Mesothelial cell of epicardium (in vitro differentiated cells): Measurements from ENCODE around the gene LAMA2. TPM values are rescaled to one million over a fixed set of nuclear protein-coding genes. Genes with fewer than 3 reads are reported as not detected.

Experiments used
- DNase-seq, 2 experiments: peaks; one replicate each; pipeline ENCODE4 v3.0.0; 2021; ENCODE audit warnings: low spot score in 2 of 2; ENCODE audit not compliant: unreplicated experiment in 2 of 2
- H3K27ac Mint-ChIP-seq: 2 replicates; pipeline ENCODE4 v1.8.0; 2021; ENCODE audit warnings: mixed read lengths
- H3K27me3 Mint-ChIP-seq: 2 replicates; pipeline ENCODE4 v1.8.0; 2021; ENCODE audit warnings: low read depth, mixed read lengths
- H3K36me3 Mint-ChIP-seq: 2 replicates; pipeline ENCODE4 v1.8.0; 2021; ENCODE audit warnings: mixed read lengths
- H3K4me1 Mint-ChIP-seq: 2 replicates; pipeline ENCODE4 v1.8.0; 2021; ENCODE audit warnings: mixed read lengths
- H3K4me3 Mint-ChIP-seq: 2 replicates; pipeline ENCODE4 v1.8.0; 2021; ENCODE audit warnings: mild to moderate bottlenecking, moderate library complexity, mixed read lengths
- H3K9me3 Mint-ChIP-seq: 2 replicates; pipeline ENCODE4 v1.8.0; 2021; ENCODE audit warnings: mixed read lengths
- CTCF ChIP-seq: fragments of 200-600 bp; sonication (generic); IDR thresholded peaks from one replicate; pipeline ENCODE4 v1.5.0; 2021; ENCODE audit warnings: antibody characterized with exemption; ENCODE audit not compliant: unreplicated experiment
- total RNA-seq: library from RNA; stranded (reverse); gene quantifications from 3 replicates; pipeline ENCODE4 v1.2.1, GENCODE V29; 2021

The LAMA2 gene
- total RNA-seq, 1 donor from 2014 or later, result 63.2 TPM

GRCh38 chr6:129542705-129543104, 659.8 kb downstream of the LAMA2 start:
- no peak overlapping the region for H3K27ac Mint-ChIP-seq
- no peak for DNase-seq
- H3K9me3 Mint-ChIP-seq, result peaks cover 19% of the 10 kb centered on the region
- H3K4me1 Mint-ChIP-seq, result no peaks in the 10 kb centered on the region
- no peak for TF ChIP-seq CTCF
- no peaks in the 10 kb centered on the region for H3K27me3 Mint-ChIP-seq
- no peak overlapping the region for H3K4me3 Mint-ChIP-seq
- H3K36me3 Mint-ChIP-seq, result peaks cover 6% of the 10 kb centered on the region

GRCh38 chr6:129543981-129544380, 661.0 kb downstream of the LAMA2 start:
- DNase-seq, result no peak

GRCh38 chr6:129544892-129545612, 662.1 kb downstream of the LAMA2 start:
- H3K4me1 Mint-ChIP-seq, result no peaks in the 10 kb centered on the region
- H3K36me3 Mint-ChIP-seq, result peaks cover 6% of the 10 kb centered on the region
- no peak for DNase-seq
- H3K27me3 Mint-ChIP-seq, result no peaks in the 10 kb centered on the region
- peaks cover 19% of the 10 kb centered on the region for H3K9me3 Mint-ChIP-seq
- no peak for TF ChIP-seq CTCF
- H3K4me3 Mint-ChIP-seq, result no peak overlapping the region
- no peak overlapping the region for H3K27ac Mint-ChIP-seq

More at GRCh38 chr6:129543981-129544380, 661.0 kb downstream of the LAMA2 start:
- no peak for TF ChIP-seq CTCF
- H3K4me3 Mint-ChIP-seq, result no peak overlapping the region
- no peaks in the 10 kb centered on the region for H3K27me3 Mint-ChIP-seq
- peaks cover 19% of the 10 kb centered on the region for H3K9me3 Mint-ChIP-seq
- H3K4me1 Mint-ChIP-seq, result no peaks in the 10 kb centered on the region
- no peak overlapping the region for H3K27ac Mint-ChIP-seq
- peaks cover 6% of the 10 kb centered on the region for H3K36me3 Mint-ChIP-seq

GRCh38 chr6:129546702-129547101, 663.8 kb downstream of the LAMA2 start:
- H3K4me3 Mint-ChIP-seq, result no peak overlapping the region
- H3K9me3 Mint-ChIP-seq, result peaks cover 19% of the 10 kb centered on the region
- no peak for DNase-seq
- H3K4me1 Mint-ChIP-seq, result no peaks in the 10 kb centered on the region
- no peak overlapping the region for H3K27ac Mint-ChIP-seq
- H3K27me3 Mint-ChIP-seq, result no peaks in the 10 kb centered on the region
- H3K36me3 Mint-ChIP-seq, result peaks cover 6% of the 10 kb centered on the region
- no peak for TF ChIP-seq CTCF

GRCh38 chr6:129551486-129551885, 668.5 kb downstream of the LAMA2 start:
- Mint-ChIP-seq H3K27ac (no peak overlapping the region), H3K4me3 (no peak overlapping the region), H3K36me3 (no peaks in the 10 kb centered on the region), H3K9me3 (no peaks in the 10 kb centered on the region), H3K27me3 (no peaks in the 10 kb centered on the region), H3K4me1 (peaks cover 10% of the 10 kb centered on the region)
- no peak for DNase-seq
- TF ChIP-seq CTCF, result no peak
